PC-3 (cell line): ENCODE data around the gene FOXD1. TPM values are rescaled to one million over a fixed set of nuclear protein-coding genes. Genes with fewer than 3 reads are reported as not detected.
"Not testable (repeated sequence)": the region's sequence is repeated elsewhere in the genome, so short reads cannot be mapped to it uniquely, and the experiment has no call there.

Experiments used
- ATAC-seq: fragments of 200-7000 bp; cut with Tn5 transposase; 2 replicates; pipeline ENCODE4 v1.9.1; 2020; ENCODE audit warnings: mild to moderate bottlenecking, moderate library complexity
- BruUV-seq: library from RNA; stranded (reverse); fragments of 400-500 nt; replicated peaks from 2 replicates; lab custom pipeline; 2021; lab: Mats Ljungman, UMichigan
- CTCF ChIA-PET: fragments of 300-600 bp; sonication (Branson Sonifier 250); formaldehyde crosslinking; loops from one replicate; lab custom pipeline; 2022; ENCODE audit warnings: antibody characterized with exemption; lab: Charles Lee
- POLR2A ChIA-PET: fragments of 300-600 bp; sonication (Branson Sonifier 250); formaldehyde crosslinking; loops from one replicate; lab custom pipeline; 2022; ENCODE audit warnings: antibody characterized with exemption; ENCODE audit not compliant: unreplicated experiment; lab: Charles Lee
- DNase-seq: peaks from one replicate; pipeline ENCODE4 v3.0.0-alpha.2; 2015
- H2AFZ ChIP-seq: fragments of 300-600 bp; sonication (generic); 2 replicates; pipeline ENCODE4 v1.6.0; 2016; ENCODE audit warnings: antibody characterized with exemption, low read length
- H3F3A ChIP-seq: fragments of 300-600 bp; sonication (generic); one replicate; pipeline ENCODE4 v1.6.0; 2017; ENCODE audit warnings: antibody characterized with exemption, low read length, control low read depth, mild to moderate bottlenecking; ENCODE audit not compliant: unreplicated experiment
- H3K27ac ChIP-seq: fragments of 300-600 bp; sonication (generic); 2 replicates; pipeline ENCODE4 v1.5.1; 2016; ENCODE audit warnings: mild to moderate bottlenecking, low read length
- H3K27me3 ChIP-seq: fragments of 300-600 bp; sonication (generic); 2 replicates; pipeline ENCODE4 v1.6.1; 2016; ENCODE audit warnings: low read length, mixed read lengths
- H3K36me3 ChIP-seq: fragments of 300-600 bp; sonication (generic); 2 replicates; pipeline ENCODE4 v1.6.1; 2016; ENCODE audit warnings: low read depth, mixed run types, low read length, mixed read lengths
- H3K4me1 ChIP-seq: fragments of 300-600 bp; sonication (generic); 2 replicates; pipeline ENCODE4 v1.5.1; 2016; ENCODE audit warnings: low read length; ENCODE audit not compliant: insufficient read depth
- H3K4me2 ChIP-seq: fragments of 300-600 bp; sonication (generic); 2 replicates; pipeline ENCODE4 v1.6.0; 2016; ENCODE audit warnings: low read length
- H3K4me3 ChIP-seq: fragments of 300-600 bp; sonication (generic); 2 replicates; pipeline ENCODE4 v1.5.1; 2016; ENCODE audit warnings: mild to moderate bottlenecking, low read length, mixed read lengths
- H3K79me2 ChIP-seq: fragments of 300-600 bp; sonication (generic); 2 replicates; pipeline ENCODE4 v1.6.1; 2017; ENCODE audit warnings: low read length, mixed read lengths
- H3K9ac ChIP-seq: fragments of 300-600 bp; sonication (generic); 2 replicates; pipeline ENCODE4 v1.6.0; 2016; ENCODE audit warnings: mild to moderate bottlenecking, low read length
- H3K9me2 ChIP-seq: fragments of 300-600 bp; sonication (generic); replicated peaks from 2 replicates; pipeline ENCODE4 v1.6.1; 2016; ENCODE audit warnings: mixed run types, low read length, mixed read lengths
- H3K9me3 ChIP-seq: fragments of 300-600 bp; sonication (generic); 2 replicates; pipeline ENCODE4 v1.6.1; 2016; ENCODE audit warnings: low read length, mixed read lengths
- H4K20me1 ChIP-seq: fragments of 300-600 bp; sonication (generic); 2 replicates; pipeline ENCODE4 v1.6.1; 2016; ENCODE audit warnings: low read length, mixed read lengths
- CTCF ChIP-seq: fragments of 300-600 bp; sonication (generic); conservative IDR thresholded peaks from 2 replicates; pipeline ENCODE4 v1.5.1; 2017; ENCODE audit warnings: antibody characterized with exemption, low read depth, mild to moderate bottlenecking, low read length
- EZH2 ChIP-seq: fragments of 300-600 bp; sonication (generic); IDR thresholded peaks from one replicate; pipeline ENCODE4 v1.6.1; 2017; ENCODE audit warnings: antibody characterized with exemption, mild to moderate bottlenecking, low read length; ENCODE audit not compliant: unreplicated experiment
- EZH2phosphoT487 ChIP-seq: fragments of 300-600 bp; sonication (generic); IDR thresholded peaks from 2 replicates; pipeline ENCODE4 v1.6.1; 2018; ENCODE audit warnings: mild to moderate bottlenecking, antibody characterized with exemption, low read length, borderline replicate concordance
- intact Hi-C: fragments of 100-400 bp; cut with micrococcal nuclease; formaldehyde crosslinking; loops from 2 replicates; pipeline ENCODE4 v1.9.0; 2023
- total RNA-seq: library from RNA; depleted of rRNA; stranded (reverse); fragments of >200 nt; gene quantifications from 2 replicates; pipeline ENCODE4 v1.2.3, GENCODE V29; 2014

FOXD1 gene
- total RNA-seq, 1 experiment from 2014 or later: 10.3 TPM

- no peak overlapping the region for H3K27ac ChIP-seq
- H4K20me1 ChIP-seq: no peaks in the 10 kb centered on the region
- H3F3A ChIP-seq: no peaks in the 10 kb centered on the region
- no peaks in the 10 kb centered on the region for H3K27me3 ChIP-seq
- no peaks in the 10 kb centered on the region for H3K4me1 ChIP-seq
- H3K4me2 ChIP-seq: no peak overlapping the region
- H3K9me3 ChIP-seq: no peaks in the 10 kb centered on the region
- no peaks in the 10 kb centered on the region for H3K79me2 ChIP-seq
- no peak overlapping the region for H3K4me3 ChIP-seq
- TF ChIP-seq EZH2phosphoT487 (no peak), EZH2 (no peak), CTCF (no peak)
- ChIA-PET POLR2A (no interaction called here), CTCF (no interaction called here)
- no peaks in the 10 kb centered on the region for H3K9me2 ChIP-seq
- no peak for ATAC-seq
- no peak overlapping the region for H2AFZ ChIP-seq
- H3K9ac ChIP-seq: no peak overlapping the region
- intact Hi-C loops: no loop called here
- no peaks in the 10 kb centered on the region for H3K36me3 ChIP-seq
- BruUV-seq: no TSS peak
- no peak for DNase-seq
Observed at GRCh38 chr5:73464016-73464745, 15.6 kb upstream of the FOXD1 start.

- H3F3A ChIP-seq: no peaks in the 10 kb centered on the region
- H3K4me2 ChIP-seq: no peak overlapping the region
- intact Hi-C loops: no loop called here
- ChIA-PET CTCF (no interaction called here), POLR2A (no interaction called here)
- H3K9me3 ChIP-seq: no peaks in the 10 kb centered on the region
- H3K4me1 ChIP-seq: no peaks in the 10 kb centered on the region
- H3K79me2 ChIP-seq: no peaks in the 10 kb centered on the region
- no peak overlapping the region for H3K27ac ChIP-seq
- no TSS peak for BruUV-seq
- DNase-seq (no peak), ATAC-seq (no peak)
- no peaks in the 10 kb centered on the region for H3K27me3 ChIP-seq
- H3K9me2 ChIP-seq: no peaks in the 10 kb centered on the region
- no peak overlapping the region for H2AFZ ChIP-seq
- no peaks in the 10 kb centered on the region for H4K20me1 ChIP-seq
- TF ChIP-seq EZH2phosphoT487: no peak
- TF ChIP-seq EZH2: no peak
- no peak for TF ChIP-seq CTCF
- H3K4me3 ChIP-seq: no peak overlapping the region
- no peaks in the 10 kb centered on the region for H3K36me3 ChIP-seq
- H3K9ac ChIP-seq: no peak overlapping the region
Observed at GRCh38 chr5:73460133-73460532, 11.6 kb upstream of the FOXD1 start.

GRCh38 chr5:73459366-73459765 is 10.8 kb upstream of the FOXD1 start:
- Histone ChIP-seq H3K27ac (no peak overlapping the region), H3K4me3 (no peak overlapping the region), H4K20me1 (no peaks in the 10 kb centered on the region), H3K4me2 (no peak overlapping the region), H3K79me2 (no peaks in the 10 kb centered on the region), H3K27me3 (no peaks in the 10 kb centered on the region), H2AFZ (no peak overlapping the region), H3K4me1 (no peaks in the 10 kb centered on the region), H3F3A (no peaks in the 10 kb centered on the region), H3K9me3 (no peaks in the 10 kb centered on the region), H3K9me2 (no peaks in the 10 kb centered on the region), H3K9ac (no peak overlapping the region), H3K36me3 (no peaks in the 10 kb centered on the region)
- TF ChIP-seq EZH2 (no peak), CTCF (no peak), EZH2phosphoT487 (no peak)
- ChIA-PET POLR2A (no interaction called here), CTCF (interaction anchor here (0.6 kb wide), 1 partner anchor 258 kb away, joined by 11 read pairs; no protein-coding TSS in a partner anchor)
- no TSS peak for BruUV-seq
- ATAC-seq (no peak; the same call in 1 of the 2 replicates), DNase-seq (no peak)
- intact Hi-C loops: loop anchor here (10.0 kb wide), 2 partner anchors 75 to 505 kb away; partner anchors contain the start of gene FCHO2

GRCh38 chr5:73456462-73456861 is 7.9 kb upstream of the FOXD1 start:
- H3F3A ChIP-seq, H2AFZ ChIP-seq, H3K4me2 ChIP-seq, ATAC-seq, DNase-seq, H3K79me2 ChIP-seq, H3K4me1 ChIP-seq, BruUV-seq, H3K27ac ChIP-seq, H3K4me3 ChIP-seq, H3K27me3 ChIP-seq, CTCF ChIA-PET, H3K36me3 ChIP-seq, H3K9ac ChIP-seq, POLR2A ChIA-PET, H3K9me3 ChIP-seq, H4K20me1 ChIP-seq, H3K9me2 ChIP-seq: not testable (repeated sequence)
- intact Hi-C loops: loop anchor here (10.0 kb wide), 2 partner anchors 78 to 502 kb away; partner anchors contain the start of gene FCHO2
